Mammary epithelial cell (primary cell): Measurements from ENCODE around the gene GFI1B.
"Not testable (repeated sequence)": the region's sequence is repeated elsewhere in the genome, so short reads cannot be mapped to it uniquely, and the experiment has no call there.

Source experiments
- CTCF ChIP-seq, 2 donors: IDR thresholded peaks in 1 of 2; conservative IDR thresholded peaks in 1 of 2; 2 replicates each; pipeline ENCODE4 v1.5.1; 2011 to 2012; ENCODE audit warnings: inconsistent platforms in 2 of 2, low read length in 2 of 2, mild to moderate bottlenecking in 2 of 2, control low read depth in 1 of 2, low read depth in 1 of 2; ENCODE audit not compliant: insufficient read depth in 1 of 2; ENCODE audit errors: extremely low read depth in 1 of 2
- EZH2 ChIP-seq: IDR thresholded peaks from 2 replicates; pipeline ENCODE4 v1.6.1; 2012; ENCODE audit warnings: low read length, inconsistent platforms, borderline replicate concordance

DNA sequence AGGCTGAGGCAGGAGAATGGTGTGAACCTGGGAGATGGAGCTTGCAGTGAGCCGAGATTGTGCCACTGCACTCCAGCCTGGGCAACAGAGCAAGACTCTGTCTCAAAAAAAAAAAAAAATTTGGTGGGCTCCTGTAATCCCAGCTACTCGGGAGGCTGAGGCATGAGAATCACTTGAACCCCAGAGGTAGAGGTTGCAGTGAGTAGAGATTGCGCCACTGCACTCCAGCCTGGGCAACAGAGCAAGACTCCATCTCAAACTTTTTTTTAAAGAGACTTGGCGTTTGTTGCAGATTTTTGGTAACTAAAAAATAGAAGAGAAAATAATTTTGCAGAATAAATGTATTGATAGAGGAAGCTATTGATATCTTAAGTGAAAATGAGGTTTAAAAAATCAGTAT lies 19.7 kb downstream of the GFI1B start:
- not testable (repeated sequence) for TF ChIP-seq CTCF (conservative IDR thresholded peaks at IDR 0.05 in 1 of 2, IDR thresholded peaks at IDR 0.05 in 1 of 2; ENCODE audit: extremely low read depth in 1 of 2, insufficient read depth in 1 of 2, low read depth in 1 of 2, low read length in 2 of 2); EZH2
